GM18520 (cell line): ENCODE results near the gene GFAP.
A peak's percentile ranks its signal among the peaks of the same experiment; 100 is the strongest.

Source experiments
- ATAC-seq: cut with Tn5 transposase; IDR thresholded peaks from one replicate; pipeline ENCODE4 v1.9.1; 2021; ENCODE audit not compliant: unreplicated experiment

Gene GFAP

DNA sequence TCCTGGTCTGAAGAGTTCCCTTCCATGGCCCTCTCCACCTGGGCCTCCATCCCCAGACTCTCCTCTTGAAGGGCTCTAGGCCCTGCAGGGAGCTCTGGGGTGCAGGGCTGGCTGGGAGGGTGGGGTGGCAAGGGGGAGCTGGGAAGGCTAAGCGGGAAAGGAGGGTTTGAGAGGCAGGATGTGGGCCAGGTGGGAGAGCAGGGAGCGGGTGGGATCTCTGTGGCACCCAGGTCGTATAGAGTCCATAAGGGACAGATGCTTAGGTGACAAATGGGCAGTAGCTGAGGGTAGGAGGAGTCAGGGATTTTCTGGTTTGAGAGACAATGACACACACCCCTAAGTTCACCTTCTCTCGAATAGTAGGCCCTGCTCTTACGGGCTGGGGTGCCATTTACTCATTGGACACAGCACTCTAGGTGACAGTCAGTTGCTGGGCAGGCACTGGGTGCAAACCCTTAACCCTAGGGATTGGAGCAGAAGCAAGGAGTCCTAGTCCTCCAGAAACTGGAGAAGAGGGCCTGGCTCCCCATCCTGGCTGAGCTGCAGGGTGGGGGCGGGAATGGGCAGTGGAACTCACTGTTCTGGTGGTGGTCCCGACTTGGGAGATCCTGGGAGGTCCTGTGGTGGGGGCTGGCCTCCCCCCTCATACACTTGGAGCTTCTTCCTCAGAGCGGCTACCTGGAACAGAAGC is 16.9 kb upstream of the GFAP start:
- no peak for ATAC-seq

- ATAC-seq = no peak
Measured at GRCh38 chr17:44931376-44931775, 16.1 kb upstream of the GFAP start.

GRCh38 chr17:44930667-44931066 is 15.4 kb upstream of the GFAP start:
- ATAC-seq = no peak

DNA sequence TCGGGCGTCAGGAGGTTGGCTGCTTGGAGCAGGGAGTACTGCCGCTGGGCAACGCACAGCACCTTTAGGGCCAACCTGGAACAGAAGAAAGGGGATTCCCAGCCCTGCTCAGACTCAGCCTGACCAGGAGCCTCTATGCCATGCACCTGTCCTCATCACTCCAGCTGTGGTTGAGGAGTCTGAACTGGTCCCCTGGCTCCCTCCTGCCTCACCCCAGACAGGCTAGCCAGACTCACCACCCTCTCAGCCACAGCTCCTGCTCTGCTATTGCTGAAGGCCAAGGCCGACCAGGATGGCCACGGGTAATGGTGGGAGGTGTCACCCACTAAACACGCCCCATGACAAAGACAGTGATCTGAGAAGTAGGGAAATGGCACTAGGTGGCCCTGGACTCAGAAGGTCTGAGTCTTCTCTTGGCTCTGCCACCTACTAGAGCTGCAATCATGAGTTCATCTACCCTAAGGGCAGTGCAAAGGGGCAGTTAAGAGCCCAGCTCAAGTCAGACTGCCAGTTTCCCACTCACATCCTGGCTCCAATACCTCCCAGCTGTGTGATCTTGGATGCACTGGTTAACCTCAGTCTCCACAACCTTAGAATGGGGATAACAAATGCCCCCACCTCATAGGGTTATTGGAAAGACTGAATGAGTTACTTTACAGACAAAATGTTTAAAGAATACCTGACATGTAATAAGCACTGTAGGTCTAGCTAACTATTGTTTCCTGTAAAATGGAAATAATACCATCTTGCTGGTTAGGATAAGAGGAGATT is 13.8 kb upstream of the GFAP start:
- ATAC-seq = no peak

DNA sequence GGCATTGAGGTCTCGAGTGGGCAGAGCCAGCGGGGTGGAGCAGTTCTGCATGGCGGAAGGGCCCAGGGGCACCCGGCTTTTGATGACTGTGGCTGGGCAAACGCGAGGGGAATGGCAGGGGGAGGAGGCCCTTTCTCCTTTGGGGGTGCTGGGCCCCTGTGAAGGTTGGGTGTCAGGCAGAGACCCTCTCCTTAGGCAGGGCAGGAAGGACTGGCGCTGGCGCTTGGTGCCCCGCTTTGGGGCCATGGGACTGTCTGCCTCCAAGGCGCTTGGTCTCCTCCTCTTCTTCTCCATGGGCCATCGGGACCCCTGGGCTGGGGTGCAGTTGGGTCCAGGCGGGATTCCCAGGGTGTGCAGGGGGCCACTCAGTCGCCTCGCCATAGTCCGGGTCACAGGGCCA is 12.8 kb upstream of the GFAP start:
- ATAC-seq = no peak

DNA sequence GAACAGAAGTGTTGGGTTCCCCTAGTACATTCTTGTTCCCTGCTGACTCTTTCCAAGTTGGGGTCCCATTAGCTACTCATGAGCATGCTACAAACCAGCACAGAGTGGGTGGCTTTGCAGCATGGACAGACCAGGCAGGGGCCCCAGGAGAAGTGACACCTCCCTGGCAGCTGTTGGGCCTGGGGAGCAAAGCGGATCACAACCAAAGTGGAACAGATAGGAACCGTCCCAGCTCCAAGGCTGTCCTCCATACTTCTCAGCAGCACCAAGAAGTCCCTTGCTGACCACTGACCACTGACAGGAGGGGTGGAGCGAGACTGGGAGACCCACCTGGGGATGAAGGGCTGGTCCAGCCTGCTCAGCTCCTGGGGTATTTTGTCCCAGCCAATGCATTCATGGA is 12.4 kb upstream of the GFAP start:
- ATAC-seq = no peak

DNA sequence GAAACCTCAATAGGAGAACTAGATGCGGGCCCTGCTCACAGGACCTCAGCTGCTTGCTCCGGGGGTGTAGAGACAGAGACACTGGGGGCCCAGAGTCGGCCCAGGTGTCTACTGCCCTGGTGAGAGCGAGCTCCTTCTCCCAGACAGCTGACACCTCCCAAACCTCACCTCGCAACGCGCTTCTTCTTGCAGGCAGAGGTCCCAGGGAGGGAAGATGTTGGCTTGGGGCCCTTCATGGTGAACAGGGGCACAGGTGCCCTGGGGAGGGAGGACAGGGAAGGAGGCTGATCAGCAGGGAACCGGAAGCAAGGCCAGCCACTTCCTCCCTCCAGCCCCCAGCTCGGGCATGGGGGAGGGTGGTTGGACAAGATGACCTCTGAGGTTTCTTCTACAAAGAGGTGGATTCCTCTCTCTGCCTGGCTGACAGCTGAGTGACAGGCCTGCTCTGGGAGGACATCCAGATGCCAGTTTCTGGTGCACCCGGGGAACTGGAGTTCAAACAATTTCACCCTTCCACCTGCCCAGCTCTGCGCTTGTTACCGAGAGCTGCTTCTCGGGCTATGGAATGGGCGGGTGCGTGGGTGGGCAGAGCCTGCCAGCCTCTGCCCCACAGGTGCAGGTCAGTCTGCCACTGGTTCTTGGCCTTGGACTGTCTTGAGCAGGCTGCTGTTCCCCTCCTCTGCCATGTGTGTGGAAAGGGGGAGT is 11.7 kb upstream of the GFAP start:
- no peak for ATAC-seq

GRCh38 chr17:44925731-44926697 is 10.7 kb upstream of the GFAP start:
- no peak for ATAC-seq

DNA sequence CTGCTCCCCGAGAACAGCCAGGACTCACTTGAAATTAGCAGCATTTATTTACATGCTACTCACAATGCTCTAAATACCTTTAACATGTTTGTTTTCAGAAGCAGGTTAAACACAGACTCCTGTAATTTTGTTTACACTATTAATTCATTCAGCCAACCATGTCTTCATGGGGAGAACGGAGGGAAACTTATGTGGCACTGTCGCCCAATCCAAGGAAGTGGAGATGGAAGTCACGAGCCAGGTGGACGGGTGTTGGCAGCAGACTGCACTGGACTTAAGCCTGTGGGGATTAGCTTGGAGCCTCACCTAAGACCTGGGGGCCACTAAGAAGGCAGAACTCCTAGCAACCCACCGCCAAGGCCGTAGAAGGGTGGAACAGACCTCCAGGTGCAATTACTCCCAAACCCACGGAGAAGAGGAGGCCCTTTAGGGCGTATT is 8.8 kb upstream of the GFAP start:
- no peak for ATAC-seq

GRCh38 chr17:44922746-44923470 is 7.6 kb upstream of the GFAP start:
- no peak for ATAC-seq

GRCh38 chr17:44922136-44922535 is 6.8 kb upstream of the GFAP start:
- no peak for ATAC-seq

- no peak for ATAC-seq
Measured at GRCh38 chr17:44921122-44921882, 6.0 kb upstream of the GFAP start.

- ATAC-seq = no peak
Measured at GRCh38 chr17:44920565-44920940, 5.3 kb upstream of the GFAP start.

GRCh38 chr17:44919885-44920564 is 4.7 kb upstream of the GFAP start:
- peak; percentile 49 for ATAC-seq

GRCh38 chr17:44919411-44919810 is 4.1 kb upstream of the GFAP start:
- no peak for ATAC-seq

DNA sequence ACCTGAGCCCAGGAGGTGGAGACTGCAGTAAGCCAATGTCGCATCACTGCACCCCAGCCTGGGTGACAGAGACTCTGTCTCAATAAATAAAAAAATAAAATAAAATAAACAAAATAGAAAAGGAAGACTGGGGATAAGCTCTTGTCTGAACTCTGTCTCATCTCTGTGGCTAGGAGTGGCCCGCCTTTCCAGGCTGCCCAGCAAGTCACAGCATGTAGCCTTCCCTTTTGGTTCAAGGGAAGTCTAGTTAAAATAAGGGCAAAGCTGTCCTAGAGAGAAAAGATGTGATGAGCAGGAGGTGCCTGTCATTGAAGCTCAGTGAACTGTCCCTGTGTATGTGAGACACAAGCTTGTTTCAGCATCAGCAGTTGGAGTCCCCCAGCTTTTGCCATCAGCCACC is 2.7 kb upstream of the GFAP start:
- no peak for ATAC-seq

DNA sequence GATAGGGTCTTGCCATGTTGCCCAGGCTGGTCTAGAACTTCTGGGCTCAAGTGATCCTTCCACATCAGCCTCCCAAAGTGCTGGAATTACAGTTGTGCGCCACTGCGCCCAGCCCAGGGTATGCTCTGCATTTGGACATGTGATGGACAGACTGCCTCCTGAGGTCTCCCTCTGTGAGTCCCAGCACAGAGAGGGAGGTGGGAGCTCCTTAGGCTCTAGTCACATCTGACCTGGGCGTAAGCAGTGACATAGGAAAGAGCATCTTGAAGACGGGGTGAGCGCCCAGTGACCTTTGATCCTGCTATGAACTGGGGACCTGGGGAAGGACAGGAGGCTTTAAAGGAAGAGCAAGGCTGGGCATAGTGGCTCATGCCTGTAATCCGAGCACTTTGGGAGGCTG is 2.2 kb upstream of the GFAP start:
- no peak for ATAC-seq

- no peak for ATAC-seq
Measured at GRCh38 chr17:44916781-44917241, 1.5 kb upstream of the GFAP start.
